ENCODE data around the gene ERBB2.

- TF ChIP-seq CTCF (IDR thresholded peaks at IDR 0.05) (no peak), POLR2A (IDR thresholded peaks at IDR 0.05) (no peak)
Measured at GRCh38 chr17:39677542-39678339, 22.1 kb upstream of the ERBB2 start.
